Lung microvascular endothelial cell (primary cell): ENCODE results near the gene PCBP3. TPM values are rescaled to one million over a fixed set of nuclear protein-coding genes. Genes with fewer than 3 reads are reported as not detected.
"Not testable (repeated sequence)": the region's sequence is repeated elsewhere in the genome, so short reads cannot be mapped to it uniquely, and the experiment has no call there.

ENCODE experiments used
- DNase-seq, 2 donors: peaks; one replicate each; pipeline versions ENCODE4 v3.0.0 to v3.0.0-alpha.2; 2010; ENCODE audit warnings: low read depth in 2 of 2
- total RNA-seq: library from RNA; depleted of rRNA; stranded (reverse); fragments of >200 nt; gene quantifications from 2 replicates; pipeline ENCODE4 v1.2.1, GENCODE V29; 2014

PCBP3 gene
- total RNA-seq, 1 donor from 2014 or later = not detected

GRCh38 chr21:45670731-45671130, 27.2 kb downstream of the PCBP3 start:
- DNase-seq = no peak

GRCh38 chr21:45678790-45679189, 35.3 kb downstream of the PCBP3 start:
- DNase-seq = not testable (repeated sequence)

- no peak for DNase-seq
These were observed 36.7 kb downstream of the PCBP3 start for GRCh38 chr21:45680215-45680614.

GRCh38 chr21:45695086-45695485, 51.6 kb downstream of the PCBP3 start:
- peak in 1 of 2 donors; percentile 2 for DNase-seq

GRCh38 chr21:45698493-45699184, 55.1 kb downstream of the PCBP3 start:
- DNase-seq = peak; percentile 16 to 78

- DNase-seq = no peak
These were observed 55.9 kb downstream of the PCBP3 start for GRCh38 chr21:45699251-45699942.

- DNase-seq = no peak
These were observed 56.4 kb downstream of the PCBP3 start for GRCh38 chr21:45699966-45700365.

- DNase-seq = no peak
These were observed 56.9 kb downstream of the PCBP3 start for GRCh38 chr21:45700461-45700860.

GRCh38 chr21:45704311-45705108, 61.0 kb downstream of the PCBP3 start:
- DNase-seq = no peak

GRCh38 chr21:45706299-45706698, 62.8 kb downstream of the PCBP3 start:
- DNase-seq = no peak

- DNase-seq = no peak
These were observed 65.6 kb downstream of the PCBP3 start for GRCh38 chr21:45709173-45709572.

GRCh38 chr21:45709696-45710268, 66.3 kb downstream of the PCBP3 start:
- no peak for DNase-seq

GRCh38 chr21:45710306-45710705, 66.8 kb downstream of the PCBP3 start:
- not testable (repeated sequence) for DNase-seq

GRCh38 chr21:45713613-45714012, 70.1 kb downstream of the PCBP3 start:
- DNase-seq = no peak

GRCh38 chr21:45715441-45715840, 71.9 kb downstream of the PCBP3 start:
- no peak for DNase-seq

GRCh38 chr21:45718413-45718812, 74.9 kb downstream of the PCBP3 start:
- DNase-seq = no peak

GRCh38 chr21:45719177-45719802, 75.8 kb downstream of the PCBP3 start:
- no peak for DNase-seq

GRCh38 chr21:45720204-45720603, 76.7 kb downstream of the PCBP3 start:
- DNase-seq = not testable (repeated sequence)

GRCh38 chr21:45721671-45722070, 78.1 kb downstream of the PCBP3 start:
- DNase-seq = no peak

GRCh38 chr21:45723049-45723958, 79.8 kb downstream of the PCBP3 start:
- no peak for DNase-seq
